HG03354 (cell line): ENCODE data around the gene GPATCH2.
"Not testable (repeated sequence)": the region's sequence is repeated elsewhere in the genome, so short reads cannot be mapped to it uniquely, and the experiment has no call there.

Experiments
- ATAC-seq: cut with Tn5 transposase; IDR thresholded peaks from one replicate; pipeline ENCODE4 v1.9.1; 2021; ENCODE audit warnings: mild to moderate bottlenecking; ENCODE audit not compliant: unreplicated experiment, poor library complexity, severe bottlenecking

GPATCH2 gene

GRCh38 chr1:217389895-217390294 lies 241.0 kb downstream of the GPATCH2 start:
- ATAC-seq: peak; percentile 77

- no peak for ATAC-seq
These were observed 242.3 kb downstream of the GPATCH2 start for GRCh38 chr1:217388522-217389065.

GRCh38 chr1:217381773-217382172 lies 249.1 kb downstream of the GPATCH2 start:
- not testable (repeated sequence) for ATAC-seq

- ATAC-seq: not testable (repeated sequence)
These were observed 251.1 kb downstream of the GPATCH2 start for GRCh38 chr1:217379804-217380203.

GRCh38 chr1:217379336-217379735 lies 251.6 kb downstream of the GPATCH2 start:
- no peak for ATAC-seq
